GM13977 (cell line): Measurements from ENCODE around the gene ALDH5A1.

Experiments used
- DNase-seq: peaks from one replicate; pipeline ENCODE4 v3.0.0; 2012; ENCODE audit warnings: low spot score
- in situ Hi-C: fragments of 300-500 bp; cut with MboI; formaldehyde crosslinking; loops from one replicate; pipeline ENCODE4 v1.12.0; 2022; ENCODE audit warnings: low sequenced_read_pairs, low pct_unique_long_range_greater_than_20kb, mixed read lengths, inconsistent platforms; ENCODE audit not compliant: unreplicated experiment
- TF ChIP-seq, protein P1 (sequence below): IDR thresholded peaks from 2 replicates; pipeline ENCODE4 v1.5.1; 2012; ENCODE audit warnings: mild to moderate bottlenecking, control low read depth; ENCODE audit not compliant: insufficient read depth; ENCODE audit errors: extremely low read depth, missing control alignments

Gene ALDH5A1

GRCh38 chr6:24484657-24485323, 10.0 kb upstream of the ALDH5A1 start:
- in situ Hi-C loops, result no loop called here
- TF ChIP-seq, protein P1, sequence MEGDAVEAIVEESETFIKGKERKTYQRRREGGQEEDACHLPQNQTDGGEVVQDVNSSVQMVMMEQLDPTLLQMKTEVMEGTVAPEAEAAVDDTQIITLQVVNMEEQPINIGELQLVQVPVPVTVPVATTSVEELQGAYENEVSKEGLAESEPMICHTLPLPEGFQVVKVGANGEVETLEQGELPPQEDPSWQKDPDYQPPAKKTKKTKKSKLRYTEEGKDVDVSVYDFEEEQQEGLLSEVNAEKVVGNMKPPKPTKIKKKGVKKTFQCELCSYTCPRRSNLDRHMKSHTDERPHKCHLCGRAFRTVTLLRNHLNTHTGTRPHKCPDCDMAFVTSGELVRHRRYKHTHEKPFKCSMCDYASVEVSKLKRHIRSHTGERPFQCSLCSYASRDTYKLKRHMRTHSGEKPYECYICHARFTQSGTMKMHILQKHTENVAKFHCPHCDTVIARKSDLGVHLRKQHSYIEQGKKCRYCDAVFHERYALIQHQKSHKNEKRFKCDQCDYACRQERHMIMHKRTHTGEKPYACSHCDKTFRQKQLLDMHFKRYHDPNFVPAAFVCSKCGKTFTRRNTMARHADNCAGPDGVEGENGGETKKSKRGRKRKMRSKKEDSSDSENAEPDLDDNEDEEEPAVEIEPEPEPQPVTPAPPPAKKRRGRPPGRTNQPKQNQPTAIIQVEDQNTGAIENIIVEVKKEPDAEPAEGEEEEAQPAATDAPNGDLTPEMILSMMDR, result no peak
- no peak for DNase-seq

- in situ Hi-C loops, result no loop called here
- TF ChIP-seq, protein P1, result no peak
- DNase-seq, result no peak
These were observed 8.7 kb upstream of the ALDH5A1 start for GRCh38 chr6:24486065-24486464.

DNA sequence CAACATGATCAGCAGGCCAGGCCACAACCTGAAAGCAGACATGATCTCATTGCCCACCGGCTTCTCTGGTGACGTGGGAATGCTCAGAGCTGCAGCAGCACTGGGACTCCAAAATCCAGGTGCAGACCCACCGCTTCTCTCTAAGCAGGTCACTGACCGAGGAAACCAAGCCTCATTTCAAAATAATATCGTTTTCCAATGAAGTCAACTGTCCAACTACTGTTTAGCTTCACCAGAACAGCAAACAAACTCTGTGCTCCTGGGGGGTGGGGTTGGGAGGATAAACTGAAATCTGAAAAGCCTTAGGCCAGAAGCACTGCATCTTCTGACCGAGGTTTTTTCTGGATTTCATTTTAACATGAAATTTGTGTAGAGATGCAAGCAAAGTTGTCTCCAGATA, 5.3 kb upstream of the ALDH5A1 start, which contains the start of gene GPLD1:
Gene GPLD1 (minus strand): TSS at position 109 of the 400 bp plus-strand sequence. CDS start 67 bp downstream, at position 42.
- in situ Hi-C loops, result no loop called here
- no peak for DNase-seq
- TF ChIP-seq, protein P1, result no peak

- TF ChIP-seq, protein P1, result no peak
- DNase-seq, result no peak
- in situ Hi-C loops, result no loop called here
These were observed 4.9 kb upstream of the ALDH5A1 start for GRCh38 chr6:24489881-24490280.

- no peak for DNase-seq
- TF ChIP-seq, protein P1, result no peak
- in situ Hi-C loops, result no loop called here
These were observed 3.8 kb upstream of the ALDH5A1 start for GRCh38 chr6:24490948-24491347.

DNA sequence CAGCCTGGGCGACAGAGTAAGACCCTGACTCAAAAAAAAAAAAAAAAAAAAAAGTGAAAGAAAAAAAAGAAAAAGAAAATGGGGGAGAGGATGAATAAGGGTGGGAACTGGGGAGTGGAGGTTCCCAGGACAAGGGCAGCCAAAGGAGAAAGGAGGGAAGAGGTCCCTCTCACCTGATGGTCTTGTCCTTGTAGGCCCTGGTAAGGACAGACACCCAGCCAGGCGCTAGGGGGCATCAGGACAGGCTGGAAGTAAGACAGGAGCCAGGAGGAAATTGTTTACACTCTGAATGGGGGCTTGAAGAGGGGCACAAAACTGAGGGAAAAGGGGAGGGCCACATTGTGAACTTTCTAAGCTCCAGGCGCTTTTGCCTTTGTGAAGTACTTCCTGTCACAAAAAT, 2.3 kb upstream of the ALDH5A1 start:
- TF ChIP-seq, protein P1, result peak; percentile 4
- in situ Hi-C loops, result no loop called here
- no peak for DNase-seq
